Liver (tissue), 3 donors: ENCODE measurements around the gene SPEG.

Source experiments
- EGR1 ChIP-seq, 2 donors: IDR thresholded peaks; 2 replicates each; pipeline ENCODE4 v1.6.1; 2016 to 2018; ENCODE audit warnings: antibody characterized with exemption in 2 of 2, low read depth in 2 of 2
- FOXA1 ChIP-seq: IDR thresholded peaks from 2 replicates; pipeline ENCODE4 v1.6.1; 2016; ENCODE audit warnings: antibody characterized with exemption
- GABPA ChIP-seq, 2 donors: IDR thresholded peaks in 1 of 2; conservative IDR thresholded peaks in 1 of 2; 2 replicates each; pipeline ENCODE4 v1.6.1; 2016; ENCODE audit warnings: antibody characterized with exemption in 2 of 2, mild to moderate bottlenecking in 1 of 2, moderate library complexity in 1 of 2
- JUND ChIP-seq, 2 donors: IDR thresholded peaks; 2 replicates each; pipeline ENCODE4 v1.6.1; 2016; ENCODE audit warnings: antibody characterized with exemption in 2 of 2
- NR2F2 ChIP-seq: IDR thresholded peaks from 2 replicates; pipeline ENCODE4 v1.6.1; 2016; ENCODE audit warnings: antibody characterized with exemption
- RAD21 ChIP-seq, 2 donors: IDR thresholded peaks; 2 replicates each; pipeline ENCODE4 v1.6.1; 2016; ENCODE audit warnings: antibody characterized with exemption in 2 of 2, mild to moderate bottlenecking in 2 of 2
- SP1 ChIP-seq: IDR thresholded peaks from 2 replicates; pipeline ENCODE4 v1.6.1; 2018; ENCODE audit warnings: antibody characterized with exemption, mild to moderate bottlenecking
- TAF1 ChIP-seq: conservative IDR thresholded peaks from 2 replicates; pipeline ENCODE4 v1.6.1; 2016; ENCODE audit warnings: antibody characterized with exemption, mild to moderate bottlenecking
- YY1 ChIP-seq: IDR thresholded peaks from 2 replicates; pipeline ENCODE4 v1.6.1; 2016; ENCODE audit warnings: antibody characterized with exemption, mild to moderate bottlenecking
- TF ChIP-seq, protein P1 (sequence below): fragments of 150-350 bp; IDR thresholded peaks from 2 replicates; pipeline ENCODE4 v1.5.1; 2017; ENCODE audit warnings: improper control_type of control experiment, low read depth, low read length; ENCODE audit not compliant: missing input control
- TF ChIP-seq, protein P2 (sequence below): IDR thresholded peaks from 2 replicates; pipeline ENCODE4 v1.6.1; 2016; ENCODE audit warnings: antibody characterized with exemption
- TF ChIP-seq, protein P3 (sequence below): IDR thresholded peaks from 2 replicates; pipeline ENCODE4 v1.6.1; 2016; ENCODE audit warnings: antibody characterized with exemption
- TF ChIP-seq, protein P4 (sequence below): IDR thresholded peaks from 2 replicates; pipeline ENCODE4 v1.6.1; 2016; ENCODE audit warnings: antibody characterized with exemption, mild to moderate bottlenecking
- donor health status: healthy.
- donor health status: healthy.

DNA sequence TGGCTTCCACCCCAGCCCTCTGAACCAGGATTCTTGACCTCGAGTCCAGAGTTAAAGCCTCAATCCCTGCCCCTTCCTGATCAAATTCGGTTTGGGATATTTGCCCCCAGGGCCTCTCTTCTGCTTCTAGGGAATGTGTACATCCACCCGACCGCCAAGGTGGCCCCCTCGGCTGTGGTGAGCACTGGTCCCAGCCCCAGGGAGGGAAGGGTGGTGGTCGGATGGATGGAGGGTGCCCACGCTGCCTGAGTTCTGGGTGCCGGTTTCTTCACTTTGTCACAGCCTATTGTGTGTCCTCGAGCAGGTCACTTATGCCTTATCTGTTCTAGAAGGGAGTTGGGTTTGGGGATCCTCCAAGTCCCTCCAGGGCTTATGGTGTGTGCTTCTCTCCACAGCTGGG, 70.9 kb downstream of the SPEG start:
- TF ChIP-seq JUND (IDR thresholded peaks at IDR 0.05) (no peak), SP1 (no peak), TAF1 (no peak), RAD21 (IDR thresholded peaks at IDR 0.05) (no peak), EGR1 (IDR thresholded peaks at IDR 0.05; ENCODE audit: low read depth in 2 of 2) (no peak), NR2F2 (no peak), GABPA (IDR thresholded peaks at IDR 0.05 in 1 of 2, conservative IDR thresholded peaks at IDR 0.05 in 1 of 2) (no peak), FOXA1 (no peak), YY1 (no peak)
- TF ChIP-seq, protein P1, sequence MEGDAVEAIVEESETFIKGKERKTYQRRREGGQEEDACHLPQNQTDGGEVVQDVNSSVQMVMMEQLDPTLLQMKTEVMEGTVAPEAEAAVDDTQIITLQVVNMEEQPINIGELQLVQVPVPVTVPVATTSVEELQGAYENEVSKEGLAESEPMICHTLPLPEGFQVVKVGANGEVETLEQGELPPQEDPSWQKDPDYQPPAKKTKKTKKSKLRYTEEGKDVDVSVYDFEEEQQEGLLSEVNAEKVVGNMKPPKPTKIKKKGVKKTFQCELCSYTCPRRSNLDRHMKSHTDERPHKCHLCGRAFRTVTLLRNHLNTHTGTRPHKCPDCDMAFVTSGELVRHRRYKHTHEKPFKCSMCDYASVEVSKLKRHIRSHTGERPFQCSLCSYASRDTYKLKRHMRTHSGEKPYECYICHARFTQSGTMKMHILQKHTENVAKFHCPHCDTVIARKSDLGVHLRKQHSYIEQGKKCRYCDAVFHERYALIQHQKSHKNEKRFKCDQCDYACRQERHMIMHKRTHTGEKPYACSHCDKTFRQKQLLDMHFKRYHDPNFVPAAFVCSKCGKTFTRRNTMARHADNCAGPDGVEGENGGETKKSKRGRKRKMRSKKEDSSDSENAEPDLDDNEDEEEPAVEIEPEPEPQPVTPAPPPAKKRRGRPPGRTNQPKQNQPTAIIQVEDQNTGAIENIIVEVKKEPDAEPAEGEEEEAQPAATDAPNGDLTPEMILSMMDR: no peak
- TF ChIP-seq, protein P2, sequence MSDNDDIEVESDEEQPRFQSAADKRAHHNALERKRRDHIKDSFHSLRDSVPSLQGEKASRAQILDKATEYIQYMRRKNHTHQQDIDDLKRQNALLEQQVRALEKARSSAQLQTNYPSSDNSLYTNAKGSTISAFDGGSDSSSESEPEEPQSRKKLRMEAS: no peak
- TF ChIP-seq, protein P3, sequence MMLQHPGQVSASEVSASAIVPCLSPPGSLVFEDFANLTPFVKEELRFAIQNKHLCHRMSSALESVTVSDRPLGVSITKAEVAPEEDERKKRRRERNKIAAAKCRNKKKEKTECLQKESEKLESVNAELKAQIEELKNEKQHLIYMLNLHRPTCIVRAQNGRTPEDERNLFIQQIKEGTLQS: no peak
- TF ChIP-seq, protein P4, sequence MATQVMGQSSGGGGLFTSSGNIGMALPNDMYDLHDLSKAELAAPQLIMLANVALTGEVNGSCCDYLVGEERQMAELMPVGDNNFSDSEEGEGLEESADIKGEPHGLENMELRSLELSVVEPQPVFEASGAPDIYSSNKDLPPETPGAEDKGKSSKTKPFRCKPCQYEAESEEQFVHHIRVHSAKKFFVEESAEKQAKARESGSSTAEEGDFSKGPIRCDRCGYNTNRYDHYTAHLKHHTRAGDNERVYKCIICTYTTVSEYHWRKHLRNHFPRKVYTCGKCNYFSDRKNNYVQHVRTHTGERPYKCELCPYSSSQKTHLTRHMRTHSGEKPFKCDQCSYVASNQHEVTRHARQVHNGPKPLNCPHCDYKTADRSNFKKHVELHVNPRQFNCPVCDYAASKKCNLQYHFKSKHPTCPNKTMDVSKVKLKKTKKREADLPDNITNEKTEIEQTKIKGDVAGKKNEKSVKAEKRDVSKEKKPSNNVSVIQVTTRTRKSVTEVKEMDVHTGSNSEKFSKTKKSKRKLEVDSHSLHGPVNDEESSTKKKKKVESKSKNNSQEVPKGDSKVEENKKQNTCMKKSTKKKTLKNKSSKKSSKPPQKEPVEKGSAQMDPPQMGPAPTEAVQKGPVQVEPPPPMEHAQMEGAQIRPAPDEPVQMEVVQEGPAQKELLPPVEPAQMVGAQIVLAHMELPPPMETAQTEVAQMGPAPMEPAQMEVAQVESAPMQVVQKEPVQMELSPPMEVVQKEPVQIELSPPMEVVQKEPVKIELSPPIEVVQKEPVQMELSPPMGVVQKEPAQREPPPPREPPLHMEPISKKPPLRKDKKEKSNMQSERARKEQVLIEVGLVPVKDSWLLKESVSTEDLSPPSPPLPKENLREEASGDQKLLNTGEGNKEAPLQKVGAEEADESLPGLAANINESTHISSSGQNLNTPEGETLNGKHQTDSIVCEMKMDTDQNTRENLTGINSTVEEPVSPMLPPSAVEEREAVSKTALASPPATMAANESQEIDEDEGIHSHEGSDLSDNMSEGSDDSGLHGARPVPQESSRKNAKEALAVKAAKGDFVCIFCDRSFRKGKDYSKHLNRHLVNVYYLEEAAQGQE: no peak
